ENCODE measurements around the gene PREX1. TPM values are rescaled to one million over a fixed set of nuclear protein-coding genes. Genes with fewer than 3 reads are reported as not detected.

The PREX1 gene
- total RNA-seq, 1 donor from 2014 or later: 2.9 TPM

DNA sequence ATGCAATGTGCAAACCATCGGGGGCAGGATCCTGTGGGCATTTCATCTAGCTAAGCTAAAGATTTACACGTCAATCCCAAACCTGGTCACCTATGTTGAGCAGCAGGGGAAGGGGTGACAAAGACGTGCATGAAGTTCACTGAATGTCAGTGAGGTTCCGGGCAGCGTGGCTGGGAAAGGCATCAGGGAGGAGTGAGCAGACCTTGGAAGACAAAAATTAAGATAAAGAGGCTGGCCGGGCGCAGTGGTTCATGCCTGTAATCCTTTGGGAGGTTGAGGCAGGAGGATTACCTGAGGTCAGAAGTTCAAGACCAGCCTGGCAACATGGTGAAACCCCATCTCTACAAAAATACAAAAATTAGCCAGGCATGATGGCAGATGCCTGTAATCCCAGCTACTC lies 126.1 kb downstream of the PREX1 start:
- Mint-ChIP-seq H3K4me1 (ENCODE audit: low read depth) (peaks cover 3% of the 10 kb centered on the region), H3K27ac (no peak overlapping the region), H3K36me3 (ENCODE audit: insufficient read depth) (no peaks in the 10 kb centered on the region), H3K9me3 (ENCODE audit: low read depth) (no peaks in the 10 kb centered on the region), H3K27me3 (no peaks in the 10 kb centered on the region), H3K4me3 (ENCODE audit: low read depth) (no peak overlapping the region)
- DNase-seq (ENCODE audit: low spot score, unreplicated experiment): no peak
- TF ChIP-seq, protein P1, sequence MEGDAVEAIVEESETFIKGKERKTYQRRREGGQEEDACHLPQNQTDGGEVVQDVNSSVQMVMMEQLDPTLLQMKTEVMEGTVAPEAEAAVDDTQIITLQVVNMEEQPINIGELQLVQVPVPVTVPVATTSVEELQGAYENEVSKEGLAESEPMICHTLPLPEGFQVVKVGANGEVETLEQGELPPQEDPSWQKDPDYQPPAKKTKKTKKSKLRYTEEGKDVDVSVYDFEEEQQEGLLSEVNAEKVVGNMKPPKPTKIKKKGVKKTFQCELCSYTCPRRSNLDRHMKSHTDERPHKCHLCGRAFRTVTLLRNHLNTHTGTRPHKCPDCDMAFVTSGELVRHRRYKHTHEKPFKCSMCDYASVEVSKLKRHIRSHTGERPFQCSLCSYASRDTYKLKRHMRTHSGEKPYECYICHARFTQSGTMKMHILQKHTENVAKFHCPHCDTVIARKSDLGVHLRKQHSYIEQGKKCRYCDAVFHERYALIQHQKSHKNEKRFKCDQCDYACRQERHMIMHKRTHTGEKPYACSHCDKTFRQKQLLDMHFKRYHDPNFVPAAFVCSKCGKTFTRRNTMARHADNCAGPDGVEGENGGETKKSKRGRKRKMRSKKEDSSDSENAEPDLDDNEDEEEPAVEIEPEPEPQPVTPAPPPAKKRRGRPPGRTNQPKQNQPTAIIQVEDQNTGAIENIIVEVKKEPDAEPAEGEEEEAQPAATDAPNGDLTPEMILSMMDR (IDR thresholded peaks at IDR 0.05; ENCODE audit: unreplicated experiment): no peak

DNA sequence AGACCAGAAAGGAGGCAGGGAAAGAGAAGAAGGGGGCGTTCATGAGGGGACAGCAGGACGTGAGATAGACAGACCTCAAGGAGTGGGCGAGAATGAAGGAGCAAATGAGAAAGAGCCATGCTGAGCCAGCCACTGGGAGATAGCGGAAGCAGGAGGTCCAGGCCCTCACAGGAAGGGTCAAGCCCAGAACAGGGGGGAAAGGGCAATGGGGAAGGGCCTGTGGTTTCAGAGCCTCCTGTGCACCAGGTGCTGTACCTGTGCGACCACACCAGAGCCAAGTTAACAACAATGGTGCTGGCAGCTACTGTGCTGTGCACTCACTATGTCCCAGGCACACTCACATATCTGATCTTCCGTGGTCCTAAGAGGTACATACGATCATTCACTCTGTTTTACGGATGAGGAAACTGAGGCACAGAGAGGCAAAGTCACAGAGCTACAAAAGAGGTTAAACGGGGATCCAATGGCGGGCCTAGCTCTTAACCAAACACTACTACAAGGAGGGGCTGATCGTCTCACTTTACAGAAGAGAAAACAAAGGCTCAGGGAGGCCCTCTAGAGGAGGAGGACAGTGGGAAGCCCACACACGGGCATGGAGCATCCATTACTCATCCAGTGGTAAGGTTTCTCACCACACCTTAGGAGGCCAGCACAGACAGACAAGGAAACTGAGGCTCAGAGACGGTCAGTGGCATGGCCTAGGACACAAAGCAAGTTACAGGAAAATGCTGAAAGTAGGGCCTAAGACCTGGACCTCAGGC lies 129.1 kb downstream of the PREX1 start:
- no peak overlapping the region for H3K27ac Mint-ChIP-seq
- no peaks in the 10 kb centered on the region for H3K27me3 Mint-ChIP-seq
- peaks cover 5% of the 10 kb centered on the region for H3K4me1 Mint-ChIP-seq (ENCODE audit: low read depth)
- no peaks in the 10 kb centered on the region for H3K36me3 Mint-ChIP-seq (ENCODE audit: insufficient read depth)
- no peaks in the 10 kb centered on the region for H3K9me3 Mint-ChIP-seq (ENCODE audit: low read depth)
- H3K4me3 Mint-ChIP-seq (ENCODE audit: low read depth): no peak overlapping the region
- TF ChIP-seq, protein P1 (IDR thresholded peaks at IDR 0.05; ENCODE audit: unreplicated experiment): no peak
- no peak for DNase-seq (ENCODE audit: low spot score, unreplicated experiment)

DNA sequence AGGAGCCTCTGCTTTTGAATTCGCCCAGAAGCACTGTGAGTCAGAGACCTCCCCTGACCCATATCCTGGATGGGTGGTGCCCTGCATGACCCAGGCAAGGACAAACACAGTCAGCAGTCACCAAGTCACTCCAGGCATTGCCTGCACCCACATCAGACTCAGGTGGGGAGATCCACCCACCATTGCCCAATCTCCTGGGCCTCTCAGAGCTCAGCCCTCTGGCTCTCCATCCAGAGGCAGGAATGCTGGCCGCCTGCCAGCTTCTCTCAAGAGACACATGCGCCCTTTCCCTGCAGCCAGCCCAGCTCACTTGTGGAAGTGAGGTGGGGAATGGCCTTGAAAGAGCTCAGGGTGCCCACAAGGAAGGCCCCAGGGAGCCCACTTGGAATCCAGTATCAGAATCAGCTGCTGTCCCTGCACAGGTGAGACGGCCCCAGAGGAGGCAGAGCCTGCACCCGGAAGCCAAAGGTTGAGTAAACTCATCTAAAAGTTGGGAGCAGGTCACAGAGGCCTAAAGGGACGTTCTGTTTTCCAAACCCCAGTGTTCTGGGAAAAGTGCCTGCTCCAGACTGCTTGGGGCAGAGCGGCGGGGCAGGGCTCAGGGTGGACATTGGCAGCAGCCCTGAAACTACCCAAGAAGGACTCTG lies 129.8 kb downstream of the PREX1 start:
- Mint-ChIP-seq H3K27ac (no peak overlapping the region), H3K36me3 (ENCODE audit: insufficient read depth) (no peaks in the 10 kb centered on the region), H3K4me1 (ENCODE audit: low read depth) (peaks cover 5% of the 10 kb centered on the region), H3K27me3 (no peaks in the 10 kb centered on the region), H3K4me3 (ENCODE audit: low read depth) (no peak overlapping the region), H3K9me3 (ENCODE audit: low read depth) (no peaks in the 10 kb centered on the region)
- DNase-seq (ENCODE audit: low spot score, unreplicated experiment): no peak
- TF ChIP-seq, protein P1 (IDR thresholded peaks at IDR 0.05; ENCODE audit: unreplicated experiment): no peak

DNA sequence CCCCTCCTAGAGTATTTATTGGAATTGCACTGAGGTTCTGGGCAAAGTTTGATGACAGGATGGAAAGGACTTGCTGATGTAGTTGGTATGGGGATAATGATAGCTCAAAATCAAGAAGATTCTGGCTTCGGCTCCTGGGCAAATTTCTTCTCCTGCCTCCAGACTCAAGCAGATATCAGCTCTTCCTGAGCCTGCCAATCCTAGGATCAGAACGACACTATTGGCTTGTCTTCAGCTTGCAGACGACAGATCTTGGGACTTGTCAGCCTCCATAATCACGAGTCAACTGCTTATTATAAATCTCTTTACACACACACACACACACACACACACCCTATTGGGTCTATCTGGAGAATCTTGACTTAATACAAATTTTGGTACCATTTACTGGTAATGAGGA lies 131.1 kb downstream of the PREX1 start:
- DNase-seq (ENCODE audit: low spot score, unreplicated experiment): no peak
- no peaks in the 10 kb centered on the region for H3K27me3 Mint-ChIP-seq
- TF ChIP-seq, protein P1 (IDR thresholded peaks at IDR 0.05; ENCODE audit: unreplicated experiment): no peak
- no peaks in the 10 kb centered on the region for H3K36me3 Mint-ChIP-seq (ENCODE audit: insufficient read depth)
- no peak overlapping the region for H3K4me3 Mint-ChIP-seq (ENCODE audit: low read depth)
- no peak overlapping the region for H3K27ac Mint-ChIP-seq
- H3K9me3 Mint-ChIP-seq (ENCODE audit: low read depth): no peaks in the 10 kb centered on the region
- peaks cover 5% of the 10 kb centered on the region for H3K4me1 Mint-ChIP-seq (ENCODE audit: low read depth)

DNA sequence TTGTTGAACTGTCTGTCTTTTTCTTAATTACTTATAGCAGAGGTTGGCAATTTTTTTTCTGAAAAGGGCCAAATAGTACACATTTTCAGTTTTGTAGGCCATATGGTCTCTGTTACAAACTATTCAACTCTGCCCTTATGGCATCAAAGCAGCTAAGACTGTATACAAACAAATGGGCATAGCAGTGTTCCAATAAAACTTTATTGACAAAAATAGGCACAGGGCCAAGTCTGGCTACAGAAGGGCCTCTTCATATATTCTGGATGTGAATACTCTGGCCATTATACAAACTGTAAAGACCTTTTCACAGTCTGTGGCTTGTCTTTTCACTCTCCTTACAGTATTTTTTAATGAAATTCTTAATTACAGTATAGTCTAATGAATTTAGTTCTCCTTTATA lies 132.1 kb downstream of the PREX1 start:
- H3K36me3 Mint-ChIP-seq (ENCODE audit: insufficient read depth): no peaks in the 10 kb centered on the region
- H3K27ac Mint-ChIP-seq: no peak overlapping the region
- H3K27me3 Mint-ChIP-seq: no peaks in the 10 kb centered on the region
- TF ChIP-seq, protein P1 (IDR thresholded peaks at IDR 0.05; ENCODE audit: unreplicated experiment): no peak
- no peaks in the 10 kb centered on the region for H3K9me3 Mint-ChIP-seq (ENCODE audit: low read depth)
- no peak overlapping the region for H3K4me3 Mint-ChIP-seq (ENCODE audit: low read depth)
- no peak for DNase-seq (ENCODE audit: low spot score, unreplicated experiment)
- peaks cover 5% of the 10 kb centered on the region for H3K4me1 Mint-ChIP-seq (ENCODE audit: low read depth)

Measured in progenitor cell of endocrine pancreas (in vitro differentiated cells).